HUES6 (cell line): ENCODE results near the gene MUS81.

ENCODE experiments used
- H3K27ac ChIP-seq: 2 replicates; pipeline ENCODE4 v1.7.0; 2013; ENCODE audit warnings: low read depth, mild to moderate bottlenecking, low read length, inconsistent platforms
- H3K27me3 ChIP-seq: 2 replicates; pipeline ENCODE4 v1.6.1; 2013; ENCODE audit warnings: low read length; ENCODE audit not compliant: control insufficient read depth, insufficient read depth
- H3K36me3 ChIP-seq: 2 replicates; pipeline ENCODE4 v1.6.1; 2013; ENCODE audit warnings: low read length; ENCODE audit not compliant: control insufficient read depth, insufficient read depth
- H3K4me1 ChIP-seq: 2 replicates; pipeline ENCODE4 v1.6.1; 2013; ENCODE audit warnings: low read length; ENCODE audit not compliant: control insufficient read depth, insufficient read depth
- H3K4me3 ChIP-seq: 2 replicates; pipeline ENCODE4 v1.5.1; 2013; ENCODE audit warnings: low read depth, low read length
- H3K9ac ChIP-seq: one replicate; pipeline ENCODE4 v1.6.1; 2013; ENCODE audit warnings: mild to moderate bottlenecking, low read length
- H3K9me3 ChIP-seq: 2 replicates; pipeline ENCODE4 v1.6.1; 2013; ENCODE audit warnings: low read depth, low read length; ENCODE audit not compliant: control insufficient read depth, insufficient read depth

The MUS81 gene

DNA sequence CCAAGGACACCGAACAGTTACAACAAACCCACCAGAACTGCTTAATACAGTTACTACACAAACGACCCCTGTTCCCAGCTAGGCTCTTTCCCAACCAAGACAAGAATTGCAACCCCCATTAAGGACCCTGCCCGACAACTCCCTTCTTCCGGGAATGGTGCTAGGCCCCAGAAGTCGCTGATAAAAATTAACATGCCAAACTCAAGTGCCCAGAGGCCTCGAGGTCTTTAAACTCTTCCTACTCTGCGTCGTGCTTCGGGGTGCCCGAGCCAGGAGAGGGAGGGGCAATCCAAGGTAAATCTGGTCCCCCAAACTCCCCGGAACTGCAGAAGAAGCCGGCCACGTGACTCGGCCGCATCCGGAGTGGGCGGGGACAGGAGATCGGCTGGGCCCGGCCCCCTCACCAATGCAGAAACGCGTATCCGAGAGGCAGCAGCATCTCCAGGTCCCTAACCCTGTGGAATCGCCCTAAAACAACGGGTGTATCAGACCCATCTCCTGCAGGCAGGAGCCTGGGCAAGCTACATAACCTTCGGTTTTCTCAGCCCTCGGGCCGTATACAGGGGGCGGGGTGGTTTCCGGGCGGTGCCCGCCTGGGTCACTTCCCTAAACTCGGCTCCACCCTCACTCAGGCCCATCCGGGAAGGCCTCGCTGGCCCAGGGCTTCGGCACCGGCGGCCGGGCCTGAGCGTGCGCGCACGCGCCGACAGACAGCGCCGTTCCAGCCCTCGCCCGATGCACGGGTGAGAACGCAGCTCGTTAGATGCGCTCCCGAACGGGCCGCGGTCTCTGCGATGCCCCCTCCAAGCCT, 3.3 kb upstream of the MUS81 start:
- peak overlapping the region; percentile 99 for H3K9ac ChIP-seq
- no peaks in the 10 kb centered on the region for H3K27me3 ChIP-seq
- no peaks in the 10 kb centered on the region for H3K9me3 ChIP-seq
- peaks cover 52% of the 10 kb centered on the region for H3K36me3 ChIP-seq
- H3K4me1 ChIP-seq = peaks cover 12% of the 10 kb centered on the region
- peak overlapping the region; percentile 95 for H3K27ac ChIP-seq
- peak overlapping the region; percentile 92 for H3K4me3 ChIP-seq

- Histone ChIP-seq H3K4me3 (peak overlapping the region; percentile 92), H3K9ac (peak overlapping the region; percentile 99), H3K36me3 (peaks cover 52% of the 10 kb centered on the region), H3K27ac (peak overlapping the region; percentile 95), H3K27me3 (no peaks in the 10 kb centered on the region), H3K9me3 (no peaks in the 10 kb centered on the region), H3K4me1 (peaks cover 14% of the 10 kb centered on the region)
Measured at GRCh38 chr11:65857500-65857852, 2.8 kb upstream of the MUS81 start.

DNA sequence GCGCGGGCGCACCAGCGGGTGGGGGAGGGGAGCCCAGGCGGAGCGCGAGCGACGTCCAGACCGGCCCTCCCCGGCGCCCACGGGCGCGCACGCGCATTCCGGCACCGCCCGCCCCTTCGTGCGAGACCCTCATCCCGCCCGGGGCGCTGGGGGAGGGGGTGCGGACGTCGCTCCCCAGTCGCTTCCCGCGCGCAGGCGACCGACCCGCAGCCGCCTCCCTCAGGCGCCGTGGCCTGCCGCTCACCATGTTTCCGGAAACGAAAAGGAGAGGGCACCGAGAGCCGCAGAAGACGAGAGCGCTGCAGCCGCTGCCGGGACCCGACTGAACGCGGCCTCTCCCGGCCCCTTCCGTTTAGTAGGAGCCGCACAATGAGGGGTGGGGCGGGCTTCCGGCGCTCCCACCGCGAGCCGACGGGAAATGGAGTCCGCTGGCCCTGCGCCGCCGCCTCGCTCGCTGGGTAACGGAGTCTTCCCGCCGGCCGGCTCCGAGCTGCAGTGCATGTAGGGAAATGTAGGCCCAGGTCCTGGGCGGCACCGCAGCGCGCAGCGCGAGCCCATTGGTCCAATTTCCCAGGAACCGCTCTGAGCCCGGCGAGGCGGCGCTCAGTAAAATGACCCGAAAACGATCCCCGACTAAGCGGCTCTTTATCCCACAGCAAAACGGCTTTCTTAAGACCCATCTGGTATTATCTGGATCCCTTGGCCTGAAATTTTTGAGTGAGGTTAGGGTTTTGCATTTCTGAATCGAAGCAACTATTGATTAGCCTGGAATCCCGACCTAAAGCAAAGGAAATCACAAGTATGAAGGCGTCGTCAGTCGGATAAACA, 2.2 kb upstream of the MUS81 start, which contains the start of gene CFL1:
Gene CFL1, minus strand, starts transcription at position 328 of the 828 bp plus-strand sequence. Its CDS starts 81 bp downstream, at position 247.
- Histone ChIP-seq H3K4me1 (peaks cover 14% of the 10 kb centered on the region), H3K9ac (peak within 1 kb of the TSS; percentile 99), H3K9me3 (no peaks in the 10 kb centered on the region), H3K27ac (peak within 1 kb of the TSS; percentile 95), H3K27me3 (no peaks in the 10 kb centered on the region), H3K4me3 (peak within 1 kb of the TSS; percentile 92), H3K36me3 (peaks cover 52% of the 10 kb centered on the region)

DNA sequence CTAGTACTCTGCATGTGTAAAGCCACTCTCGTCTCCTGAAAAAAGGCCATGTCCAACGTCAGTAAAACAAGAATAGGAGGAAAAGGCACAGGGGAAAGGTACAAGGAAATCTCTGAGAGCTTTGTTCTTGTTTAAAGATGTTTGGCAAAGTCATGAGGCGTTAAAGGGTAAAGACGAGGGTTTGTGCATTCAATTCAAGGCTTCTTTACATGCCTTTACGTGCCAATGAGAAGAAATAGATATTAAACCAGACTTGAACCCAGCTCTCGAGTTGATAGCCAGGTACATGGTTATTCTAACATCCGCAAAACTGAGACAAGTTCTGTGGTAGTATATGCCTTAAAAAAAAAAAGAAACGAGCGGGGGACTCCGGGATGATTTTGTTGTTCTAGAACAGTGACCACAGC, 1.5 kb upstream of the MUS81 start:
- Histone ChIP-seq H3K36me3 (peaks cover 52% of the 10 kb centered on the region), H3K27me3 (no peaks in the 10 kb centered on the region)

GRCh38 chr11:65859095-65859811, 980 bp upstream of the MUS81 start:
- H3K4me1 ChIP-seq = peaks cover 14% of the 10 kb centered on the region
- H3K36me3 ChIP-seq = peaks cover 52% of the 10 kb centered on the region
- H3K4me3 ChIP-seq = peak overlapping the region; percentile 92
- no peaks in the 10 kb centered on the region for H3K27me3 ChIP-seq
- H3K27ac ChIP-seq = peak overlapping the region; percentile 92
- H3K9ac ChIP-seq = peak overlapping the region; percentile 98
- no peaks in the 10 kb centered on the region for H3K9me3 ChIP-seq

More for the DNA sequence above, 1.5 kb upstream of the MUS81 start:
- Histone ChIP-seq H3K27ac (peak overlapping the region; percentile 92), H3K9me3 (no peaks in the 10 kb centered on the region), H3K4me1 (peaks cover 14% of the 10 kb centered on the region), H3K9ac (peak overlapping the region; percentile 93), H3K4me3 (peak overlapping the region; percentile 92)

- H3K4me3 ChIP-seq = peak overlapping the region; percentile 92
- H3K4me1 ChIP-seq = peaks cover 14% of the 10 kb centered on the region
- H3K9ac ChIP-seq = peak overlapping the region; percentile 98
- peaks cover 52% of the 10 kb centered on the region for H3K36me3 ChIP-seq
- no peaks in the 10 kb centered on the region for H3K27me3 ChIP-seq
- peak overlapping the region; percentile 92 for H3K27ac ChIP-seq
- H3K9me3 ChIP-seq = no peaks in the 10 kb centered on the region
Measured at GRCh38 chr11:65859812-65860277, 388 bp upstream of the MUS81 start.

- peak overlapping the region; percentile 98 for H3K9ac ChIP-seq
- peak overlapping the region; percentile 92; the same call in 1 of the 2 replicates for H3K27ac ChIP-seq
- no peaks in the 10 kb centered on the region for H3K27me3 ChIP-seq
- peaks cover 13% of the 10 kb centered on the region for H3K4me1 ChIP-seq
- H3K4me3 ChIP-seq = peak overlapping the region; percentile 92
- H3K36me3 ChIP-seq = peaks cover 52% of the 10 kb centered on the region
- H3K9me3 ChIP-seq = no peaks in the 10 kb centered on the region
Measured at GRCh38 chr11:65861165-65861505, 902 bp downstream of the MUS81 start.

- Histone ChIP-seq H3K4me1 (peaks cover 9% of the 10 kb centered on the region), H3K27ac (no peak overlapping the region), H3K27me3 (no peaks in the 10 kb centered on the region), H3K9me3 (no peaks in the 10 kb centered on the region), H3K4me3 (peak overlapping the region; percentile 92), H3K36me3 (peaks cover 51% of the 10 kb centered on the region), H3K9ac (peak overlapping the region; percentile 98)
Measured at GRCh38 chr11:65861533-65862183, 1.4 kb downstream of the MUS81 start.

DNA sequence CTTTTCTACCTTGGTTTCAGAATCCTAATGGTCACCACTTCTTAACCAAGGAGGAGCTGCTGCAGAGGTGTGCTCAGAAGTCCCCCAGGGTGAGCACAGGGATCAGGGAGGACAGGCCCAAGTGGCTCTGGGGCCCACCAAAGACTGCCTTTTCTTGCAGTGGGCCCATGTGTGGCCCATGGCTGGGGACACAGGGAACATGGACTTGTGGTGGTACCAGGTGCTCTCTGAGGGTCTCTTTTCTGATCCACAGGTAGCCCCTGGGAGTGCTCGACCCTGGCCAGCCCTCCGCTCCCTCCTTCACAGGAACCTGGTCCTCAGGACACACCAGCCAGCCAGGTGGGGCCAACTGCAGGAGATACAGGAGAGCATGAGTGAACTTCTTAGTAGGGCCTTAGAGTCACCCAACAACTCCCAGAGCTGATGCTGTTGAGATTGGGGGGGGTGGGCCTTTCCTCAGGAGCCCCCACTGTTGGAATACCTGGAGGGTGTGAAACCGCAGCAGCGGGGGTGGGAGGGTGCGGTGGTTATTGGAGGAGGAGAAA, 2.0 kb downstream of the MUS81 start:
- H3K27me3 ChIP-seq = no peaks in the 10 kb centered on the region
- H3K4me3 ChIP-seq = no peak overlapping the region
- no peaks in the 10 kb centered on the region for H3K9me3 ChIP-seq
- no peak overlapping the region for H3K27ac ChIP-seq
- peaks cover 14% of the 10 kb centered on the region for H3K4me1 ChIP-seq
- peaks cover 56% of the 10 kb centered on the region for H3K36me3 ChIP-seq
- no peak overlapping the region for H3K9ac ChIP-seq
